ENCODE results near the gene JAKMIP1.

- TF ChIP-seq EZH2 (IDR thresholded peaks at IDR 0.05; ENCODE audit: borderline replicate concordance, insufficient read depth, low read depth, low read length, poor library complexity, severe bottlenecking) (no peak), CTCF (IDR thresholded peaks at IDR 0.05) (no peak)
Measured at GRCh38 chr4:6055030-6055429, 145.3 kb downstream of the JAKMIP1 start.
